Amniotic stem cell (primary cell): ENCODE results near the gene ZCCHC2.

Experiments
- DNase-seq: peaks from one replicate; lab custom pipeline; 2025; lab: John Stamatoyannopoulos, UW

The ZCCHC2 gene

DNA sequence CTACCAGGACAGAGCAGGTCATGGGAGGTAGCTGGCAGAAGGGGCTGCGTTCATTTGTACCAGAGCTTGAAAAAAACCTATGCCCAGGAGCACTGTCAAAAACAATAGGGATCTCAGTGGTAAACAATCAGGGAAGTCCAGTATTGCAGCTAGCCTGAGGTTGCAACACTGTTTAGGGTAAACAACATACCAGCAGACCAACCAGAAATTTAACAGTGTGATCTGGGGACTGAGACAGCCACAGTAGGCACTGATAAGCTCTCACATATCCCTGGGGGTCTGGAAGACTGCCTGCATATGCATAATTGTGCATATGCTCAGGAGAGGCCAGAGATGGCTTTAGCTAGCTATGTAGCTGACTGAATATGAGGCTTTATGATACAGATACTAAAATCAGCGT lies 12.0 kb upstream of the ZCCHC2 start:
- no peak for DNase-seq

DNA sequence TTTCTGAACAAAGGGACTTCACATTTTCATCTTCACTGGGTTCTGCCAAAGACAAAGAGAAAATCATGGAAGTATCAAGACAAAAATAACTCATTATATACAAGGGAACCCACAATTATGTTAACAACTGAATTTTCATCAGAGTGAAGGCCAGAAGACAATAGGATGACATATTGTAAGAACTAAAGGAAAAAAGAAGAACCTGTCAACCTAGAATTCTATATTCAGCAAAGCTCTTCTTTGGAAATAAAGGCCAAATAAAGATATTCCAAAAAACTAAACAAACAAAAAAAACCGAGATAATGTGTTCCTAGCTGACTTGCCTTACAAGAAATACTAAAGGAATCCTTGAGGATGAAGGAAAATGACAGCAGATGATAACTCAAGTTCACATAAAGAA lies 10.3 kb upstream of the ZCCHC2 start:
- no peak for DNase-seq

DNA sequence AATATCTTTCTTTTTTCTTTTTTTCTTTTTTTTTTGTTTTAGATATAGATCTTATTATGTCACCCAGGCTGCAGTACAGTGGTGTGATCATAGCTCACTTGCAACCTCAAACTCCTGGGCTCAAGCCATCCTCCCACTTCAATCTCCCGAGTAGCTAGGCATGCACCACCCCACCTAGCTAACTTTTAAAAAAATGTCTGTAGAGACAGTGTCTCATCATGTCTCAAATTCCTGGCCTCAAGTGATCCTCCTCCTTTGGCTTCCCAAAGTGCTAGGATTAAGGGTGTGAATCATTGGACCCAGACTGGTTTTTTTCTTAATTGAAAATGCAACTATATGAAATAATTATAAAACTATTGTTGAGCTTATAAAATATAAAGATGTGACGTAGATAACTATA lies 9.8 kb upstream of the ZCCHC2 start:
- no peak for DNase-seq

GRCh38 chr18:62514570-62514969 lies 8.3 kb upstream of the ZCCHC2 start:
- no peak for DNase-seq

DNA sequence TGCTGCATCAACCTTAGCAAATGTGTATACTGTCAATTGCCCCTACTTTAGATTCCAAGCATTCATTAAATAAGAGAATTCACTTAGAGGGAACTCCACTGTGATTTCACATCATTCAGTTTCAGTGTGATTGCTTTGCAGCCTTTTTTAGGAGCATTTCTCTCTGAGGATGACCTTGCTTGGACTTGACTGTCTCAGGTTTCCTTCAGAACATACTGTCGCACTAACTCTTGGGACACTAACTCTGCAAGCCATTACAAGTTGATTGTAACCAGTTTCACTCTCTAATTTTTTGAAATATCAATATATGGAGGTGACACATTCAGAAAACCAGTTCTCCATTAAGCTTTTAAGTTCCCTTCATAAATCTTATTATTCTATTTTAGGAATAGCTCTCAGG lies 6.6 kb upstream of the ZCCHC2 start:
- no peak for DNase-seq

- DNase-seq: no peak
These were observed 4.1 kb upstream of the ZCCHC2 start for GRCh38 chr18:62518460-62519375.

DNA sequence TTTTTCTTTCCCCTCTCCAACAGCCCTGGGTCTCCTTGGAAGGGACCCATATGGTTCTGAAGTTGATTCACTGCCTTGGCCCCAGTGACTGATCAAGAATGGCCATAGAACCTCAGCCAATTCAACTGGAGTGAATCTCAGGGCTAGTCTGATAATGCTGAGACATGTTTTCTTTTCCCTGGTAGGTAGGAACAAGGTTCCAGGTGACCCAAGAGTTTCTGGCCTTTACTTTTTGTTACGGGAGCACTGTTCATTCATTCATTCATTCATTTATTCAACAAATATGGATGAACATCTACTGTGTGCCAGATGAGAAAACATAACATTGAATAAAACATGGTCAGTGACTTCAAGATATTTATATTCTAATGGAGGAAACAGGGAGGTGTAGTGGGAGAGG lies 3.1 kb upstream of the ZCCHC2 start:
- no peak for DNase-seq

DNA sequence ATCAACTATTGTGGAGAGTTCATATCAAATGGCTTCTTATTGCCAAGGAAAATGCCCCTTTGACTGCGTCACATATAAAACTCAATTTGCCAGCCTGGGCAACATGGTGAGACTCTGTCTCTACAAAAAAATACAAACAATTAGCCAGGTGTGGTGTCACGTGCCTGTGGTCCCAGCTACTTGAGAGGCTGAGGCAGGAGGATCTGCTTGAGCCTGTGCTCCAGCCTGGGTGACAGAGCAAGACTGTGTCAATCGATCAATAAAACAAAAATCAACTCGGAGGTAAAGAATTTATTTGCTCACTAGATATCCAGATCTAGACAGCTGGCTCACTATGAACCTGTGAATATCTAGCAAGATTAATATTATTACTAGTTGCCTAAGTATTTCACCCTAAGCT lies 1.7 kb upstream of the ZCCHC2 start:
- DNase-seq: no peak

DNA sequence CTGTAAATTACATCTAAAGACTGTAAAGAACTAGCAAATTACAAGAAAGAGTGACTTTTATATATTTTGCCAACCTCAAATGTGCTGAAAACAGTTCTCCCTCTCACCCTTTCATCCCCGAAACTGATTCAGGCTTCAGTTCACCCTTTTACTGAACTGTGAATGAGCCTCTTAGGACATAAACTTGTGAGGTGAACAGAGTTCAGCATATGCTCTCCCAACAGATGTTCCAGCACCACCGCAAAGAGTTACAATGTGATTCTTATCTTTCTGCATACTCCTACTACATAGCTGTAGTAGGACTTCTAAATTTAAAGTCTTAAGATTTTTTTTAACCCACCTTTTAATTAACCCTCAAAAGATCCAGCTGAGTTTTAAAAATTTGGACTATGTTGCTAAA lies 1.2 kb upstream of the ZCCHC2 start:
- DNase-seq: no peak

DNA sequence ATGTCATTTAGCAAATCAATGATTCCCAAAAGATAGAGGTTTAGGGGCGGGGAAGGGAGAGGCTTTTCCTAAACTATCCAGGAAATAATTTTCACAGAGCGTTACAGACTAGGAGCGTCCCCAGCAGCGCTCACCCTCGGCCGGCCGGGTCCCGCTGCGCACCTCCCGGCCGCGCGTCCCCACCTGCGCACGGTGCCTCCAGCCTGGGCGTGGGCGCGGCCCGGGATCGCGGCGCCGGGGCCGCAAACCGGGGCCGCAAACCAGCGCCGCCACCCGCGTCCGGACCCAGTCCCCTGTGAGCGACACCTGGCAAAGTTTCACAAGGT lies 684 bp upstream of the ZCCHC2 start:
- no peak for DNase-seq

GRCh38 chr18:62523255-62523588 lies 397 bp downstream of the ZCCHC2 start:
- no peak for DNase-seq

DNA sequence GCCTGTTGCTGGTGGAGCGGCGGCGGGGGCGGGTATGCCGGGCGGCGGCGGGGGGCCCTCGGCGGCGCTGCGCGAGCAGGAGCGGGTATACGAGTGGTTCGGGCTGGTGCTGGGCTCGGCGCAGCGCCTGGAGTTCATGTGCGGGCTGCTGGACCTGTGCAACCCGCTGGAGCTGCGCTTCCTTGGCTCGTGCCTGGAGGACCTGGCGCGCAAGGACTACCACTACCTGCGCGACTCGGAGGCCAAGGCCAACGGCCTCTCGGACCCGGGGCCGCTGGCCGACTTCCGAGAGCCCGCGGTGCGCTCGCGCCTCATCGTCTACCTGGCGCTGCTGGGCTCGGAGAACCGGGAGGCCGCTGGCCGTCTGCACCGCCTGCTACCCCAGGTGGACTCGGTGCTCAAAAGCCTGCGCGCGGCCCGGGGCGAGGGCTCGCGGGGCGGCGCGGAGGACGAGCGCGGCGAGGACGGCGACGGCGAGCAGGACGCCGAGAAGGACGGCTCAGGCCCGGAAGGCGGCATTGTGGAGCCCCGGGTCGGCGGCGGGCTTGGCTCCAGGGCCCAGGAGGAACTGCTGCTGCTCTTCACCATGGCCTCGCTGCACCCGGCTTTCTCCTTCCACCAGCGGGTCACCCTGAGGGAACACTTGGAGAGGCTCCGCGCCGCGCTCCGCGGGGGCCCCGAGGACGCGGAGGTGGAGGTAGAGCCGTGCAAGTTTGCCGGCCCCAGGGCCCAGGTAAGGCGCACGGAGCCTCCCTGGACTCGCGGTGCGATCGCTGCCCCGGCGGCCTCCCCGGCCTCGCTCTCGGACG lies 1.0 kb downstream of the ZCCHC2 start:
- DNase-seq: no peak

DNA sequence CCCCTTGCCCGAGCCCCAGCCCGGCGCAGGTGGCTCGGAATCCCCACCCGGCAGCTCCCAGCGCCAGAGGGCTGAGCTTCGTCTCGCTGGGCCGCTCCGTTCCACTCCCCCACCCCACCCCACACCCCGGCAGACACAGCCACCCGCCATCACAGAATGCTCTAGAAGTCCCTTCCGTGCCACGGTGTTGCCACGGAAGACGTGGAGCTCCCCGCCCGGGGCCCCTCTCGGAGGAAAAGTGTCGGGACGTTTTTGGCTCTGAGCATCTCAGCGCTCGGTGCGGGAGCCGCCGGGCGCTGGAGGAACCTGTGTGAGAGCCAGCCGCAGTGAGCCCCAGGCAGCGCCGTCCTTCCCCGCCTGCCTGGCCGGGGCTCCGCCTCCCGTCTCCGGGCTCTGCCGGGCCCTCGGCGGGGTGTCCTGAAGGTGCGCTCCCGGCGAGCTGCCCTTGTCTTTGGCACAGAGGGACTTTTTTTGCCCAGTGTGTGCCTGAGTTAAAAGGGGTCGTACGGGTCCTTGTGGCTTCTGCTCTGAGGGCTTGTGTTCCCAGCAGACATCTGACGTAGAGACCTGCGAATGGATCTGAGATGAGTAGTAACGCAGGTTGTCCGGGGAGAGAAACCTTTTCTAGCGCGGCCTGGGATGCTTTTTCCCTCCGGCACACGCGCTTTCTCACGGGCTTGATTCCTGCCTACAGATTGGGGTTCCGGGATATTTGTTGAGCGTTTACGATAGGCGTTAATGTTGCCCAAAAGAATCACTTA lies 1.8 kb downstream of the ZCCHC2 start:
- peak; percentile 47 for DNase-seq

DNA sequence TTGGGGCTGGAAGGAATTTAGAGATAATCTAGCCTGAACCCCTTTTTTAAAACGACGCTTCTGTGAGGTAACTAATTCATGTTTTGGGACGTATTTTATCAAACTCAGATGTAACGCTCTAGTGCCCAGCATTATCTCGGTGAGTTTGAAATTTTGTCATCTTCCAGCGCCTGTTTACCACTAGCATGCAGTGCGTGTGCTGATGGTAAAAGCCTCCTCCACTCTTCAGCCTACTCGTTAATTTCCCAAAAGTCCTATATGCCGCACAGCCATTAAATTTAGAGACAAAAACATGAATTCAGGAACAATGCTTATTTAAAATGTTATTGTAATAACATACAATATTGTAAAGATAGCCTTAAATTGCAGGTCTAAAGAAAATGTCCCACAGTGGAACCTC lies 2.8 kb downstream of the ZCCHC2 start:
- DNase-seq: no peak

GRCh38 chr18:62526098-62527025 lies 3.5 kb downstream of the ZCCHC2 start:
- DNase-seq: peak; percentile 41

DNA sequence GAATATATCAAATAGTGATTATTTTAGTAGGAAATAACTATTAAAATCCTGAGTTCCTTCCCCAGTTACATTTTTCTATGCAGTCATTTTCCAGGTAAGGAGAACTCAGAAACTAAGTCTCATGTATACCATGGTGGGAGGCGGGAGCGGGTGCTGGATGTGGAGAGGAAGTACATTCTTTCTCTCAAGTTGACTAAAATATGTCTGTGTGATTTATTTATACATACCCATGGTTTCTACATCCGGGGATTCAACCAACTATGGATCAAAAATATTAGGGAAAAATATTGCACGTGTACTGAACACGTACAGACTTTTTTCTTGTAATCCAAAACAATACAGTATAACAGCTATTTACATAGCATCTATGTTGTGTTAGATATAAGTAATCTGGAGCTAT lies 6.8 kb downstream of the ZCCHC2 start:
- DNase-seq: no peak

DNA sequence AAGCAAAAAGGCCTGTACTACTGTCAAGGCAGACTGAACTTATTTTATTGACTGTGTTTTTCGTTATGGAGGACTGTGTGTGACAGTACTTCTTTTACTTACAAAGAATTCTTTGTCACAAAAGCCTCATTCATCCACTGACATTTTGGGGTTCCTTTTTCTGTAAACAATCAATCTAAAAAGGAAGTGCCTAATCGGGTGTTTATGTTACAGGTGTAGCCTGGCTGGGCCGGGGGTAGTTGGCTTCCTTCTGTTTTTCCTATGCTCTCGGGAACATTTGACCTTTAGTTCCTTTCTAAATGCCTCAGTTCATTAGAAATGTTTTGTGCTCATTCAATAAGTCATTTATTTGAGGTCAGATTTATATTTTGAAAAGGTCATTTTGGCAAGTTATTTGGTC lies 8.3 kb downstream of the ZCCHC2 start:
- DNase-seq: no peak

DNA sequence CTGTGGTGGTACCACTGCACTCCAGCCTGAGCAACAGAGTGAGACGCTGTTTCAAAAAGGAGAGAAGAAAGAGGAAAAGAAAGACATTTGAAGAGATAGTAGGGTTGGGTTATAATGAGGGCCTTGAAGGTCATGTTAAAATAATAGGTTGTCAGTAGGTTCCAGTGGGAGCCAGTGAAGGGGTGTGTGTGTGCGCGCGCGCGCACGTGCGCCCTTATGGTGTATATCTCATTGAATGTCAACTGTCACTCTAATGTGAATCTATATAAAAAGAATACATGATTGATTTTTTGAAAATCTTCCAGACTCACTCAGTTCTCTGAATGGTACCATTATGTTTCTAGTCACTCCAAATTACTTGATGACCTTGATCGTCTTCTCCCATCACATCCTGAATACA lies 9.1 kb downstream of the ZCCHC2 start:
- DNase-seq: no peak

GRCh38 chr18:62536005-62536404 lies 13.2 kb downstream of the ZCCHC2 start:
- DNase-seq: no peak

- DNase-seq: no peak
These were observed 14.4 kb downstream of the ZCCHC2 start for GRCh38 chr18:62537042-62537894.

- no peak for DNase-seq
These were observed 15.1 kb downstream of the ZCCHC2 start for GRCh38 chr18:62537946-62538345.
